ENCODE results near the gene TRIM69. TPM values are rescaled to one million over a fixed set of nuclear protein-coding genes. Genes with fewer than 3 reads are reported as not detected.
"Not testable (repeated sequence)": the region's sequence is repeated elsewhere in the genome, so short reads cannot be mapped to it uniquely, and the experiment has no call there.

Gene TRIM69
- total RNA-seq, 4 donors from 2014 or later, result 7.3 to 13.6 (median 8.6) TPM

- WGBS, 2 donors, result 22% methylated on average over 5 of the region's 5 CpGs
- no peak overlapping the region for H3K4me3 ChIP-seq (ENCODE audit: low read depth, poor library complexity, severe bottlenecking)
- TF ChIP-seq CTCF (IDR thresholded peaks at IDR 0.05), result no peak
- no peak for TF ChIP-seq POLR2A (IDR thresholded peaks at IDR 0.05)
- DNase-seq (ENCODE audit: low spot score in 2 of 2), result peak in 1 of 2 donors; percentile 70
- intact Hi-C loops (cut with DNase I; ENCODE audit: low total_unique reads), result no loop called here
These were observed 9.5 kb upstream of the TRIM69 start for GRCh38 chr15:44726568-44727484.

- TF ChIP-seq CTCF (IDR thresholded peaks at IDR 0.05) (no peak), POLR2A (IDR thresholded peaks at IDR 0.05) (no peak)
- DNase-seq (ENCODE audit: low spot score in 2 of 2), result peak in 1 of 2 donors; percentile 13
- intact Hi-C loops (cut with DNase I; ENCODE audit: low total_unique reads), result no loop called here
- 61 to 63% methylated on average over 6 of the region's 6 CpGs for WGBS, 2 donors
- no peak overlapping the region for H3K4me3 ChIP-seq (ENCODE audit: low read depth, poor library complexity, severe bottlenecking)
These were observed 8.7 kb upstream of the TRIM69 start for GRCh38 chr15:44727485-44728231.

- WGBS, 2 donors, result 52 to 53% methylated on average over 5 of the region's 5 CpGs
- intact Hi-C loops (cut with DNase I; ENCODE audit: low total_unique reads); H3K4me3 ChIP-seq (ENCODE audit: low read depth, poor library complexity, severe bottlenecking); DNase-seq (ENCODE audit: low spot score in 2 of 2): not testable (repeated sequence)
These were observed 8.1 kb upstream of the TRIM69 start for GRCh38 chr15:44728232-44728575.

GRCh38 chr15:44728576-44729407 lies 7.5 kb upstream of the TRIM69 start:
- TF ChIP-seq CTCF (IDR thresholded peaks at IDR 0.05), result no peak
- peak in 1 of 2 donors; percentile 54 for TF ChIP-seq POLR2A (IDR thresholded peaks at IDR 0.05)
- intact Hi-C loops (cut with DNase I; ENCODE audit: low total_unique reads), result no loop called here
- 0 to 1% methylated on average over 35 to 36 of the region's 36 CpGs for WGBS, 2 donors
- peak overlapping the region; percentile 67 for H3K4me3 ChIP-seq (ENCODE audit: low read depth, poor library complexity, severe bottlenecking)
- DNase-seq (ENCODE audit: low spot score in 2 of 2), result peak; percentile 98 to 99

- TF ChIP-seq CTCF (IDR thresholded peaks at IDR 0.05) (no peak), POLR2A (IDR thresholded peaks at IDR 0.05) (no peak)
- WGBS, 2 donors, result 3% methylated on average over 21 of the region's 21 CpGs
- peak overlapping the region; percentile 67 for H3K4me3 ChIP-seq (ENCODE audit: low read depth, poor library complexity, severe bottlenecking)
- DNase-seq (ENCODE audit: low spot score in 2 of 2), result peak in 1 of 2 donors; percentile 89
- intact Hi-C loops (cut with DNase I; ENCODE audit: low total_unique reads), result loop anchor here (5.0 kb wide), 1 partner anchor 147 kb away; no protein-coding TSS in a partner anchor
These were observed 6.8 kb upstream of the TRIM69 start for GRCh38 chr15:44729408-44730127.
